ENCODE results near the gene ASCC1. TPM values are rescaled to one million over a fixed set of nuclear protein-coding genes. Genes with fewer than 3 reads are reported as not detected.
"Not testable (repeated sequence)": the region's sequence is repeated elsewhere in the genome, so short reads cannot be mapped to it uniquely, and the experiment has no call there.

ASCC1 gene
- total RNA-seq, 2 experiments from 2014 or later = 16.5 to 19.0 TPM

DNA sequence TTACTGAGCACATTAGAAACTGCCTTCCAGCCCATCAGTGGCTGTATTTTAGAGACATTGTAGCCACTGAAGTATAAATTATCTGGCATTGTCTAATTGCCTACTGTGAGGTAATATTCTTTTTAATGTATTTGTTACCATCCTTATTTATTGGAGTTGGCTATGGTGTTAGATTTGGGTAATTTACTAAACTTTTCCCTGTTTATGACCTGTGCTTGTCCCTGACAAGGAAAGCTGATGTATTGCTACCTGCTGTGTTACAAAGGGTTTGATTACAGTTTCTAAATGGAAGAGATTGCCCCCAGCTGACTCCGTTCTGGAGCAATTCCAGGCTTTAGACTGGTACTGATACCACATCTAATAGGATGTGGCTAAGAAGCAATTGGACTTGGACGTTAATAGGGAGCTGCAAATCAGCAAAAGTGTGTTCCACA lies 12.3 kb upstream of the ASCC1 start:
- CTCF ChIA-PET = interaction anchor here (0.8 to 2.9 kb wide), 3 partner anchors 20 to 109 kb away, joined by 3 to 12 read pairs (median 4); no protein-coding TSS in a partner anchor
- POLR2A ChIA-PET = interaction anchor here (1.5 to 2.0 kb wide), 3 partner anchors 9 to 31 kb away, joined by 3 to 8 read pairs (median 5); partner anchors contain the start of genes ANAPC16 and ASCC1
- intact Hi-C loops (cut with DNase I, micrococcal nuclease) = no loop called here
- no peaks in the 10 kb centered on the region for H3K9me3 ChIP-seq (ENCODE audit: control insufficient read depth in 1 of 2, insufficient read depth in 1 of 2, low read length in 2 of 2)
- DNase-seq (no peak), ATAC-seq (ENCODE audit: poor library complexity) (no peak)
- H3K4me3 Mint-ChIP-seq = peak overlapping the region; percentile 13
- H3K4me1 ChIP-seq (ENCODE audit: insufficient read depth, low read length) = peaks cover 24% of the 10 kb centered on the region
- H3K27ac Mint-ChIP-seq = peak overlapping the region; percentile 74
- H3K27me3 Mint-ChIP-seq = no peaks in the 10 kb centered on the region
- H3K9me3 Mint-ChIP-seq = no peaks in the 10 kb centered on the region
- H3K36me3 Mint-ChIP-seq (ENCODE audit: low read depth) = peaks cover 67% of the 10 kb centered on the region
- no peak overlapping the region for H3K4me3 ChIP-seq (ENCODE audit: low read length)
- peaks cover 63% of the 10 kb centered on the region for H3K36me3 ChIP-seq (ENCODE audit: insufficient read depth, low read length)
- peak overlapping the region in 1 of 2 donors; percentile 14 for H3K27ac ChIP-seq (ENCODE audit: low read depth in 1 of 2, low read length in 2 of 2)
- TF ChIP-seq, protein P1, sequence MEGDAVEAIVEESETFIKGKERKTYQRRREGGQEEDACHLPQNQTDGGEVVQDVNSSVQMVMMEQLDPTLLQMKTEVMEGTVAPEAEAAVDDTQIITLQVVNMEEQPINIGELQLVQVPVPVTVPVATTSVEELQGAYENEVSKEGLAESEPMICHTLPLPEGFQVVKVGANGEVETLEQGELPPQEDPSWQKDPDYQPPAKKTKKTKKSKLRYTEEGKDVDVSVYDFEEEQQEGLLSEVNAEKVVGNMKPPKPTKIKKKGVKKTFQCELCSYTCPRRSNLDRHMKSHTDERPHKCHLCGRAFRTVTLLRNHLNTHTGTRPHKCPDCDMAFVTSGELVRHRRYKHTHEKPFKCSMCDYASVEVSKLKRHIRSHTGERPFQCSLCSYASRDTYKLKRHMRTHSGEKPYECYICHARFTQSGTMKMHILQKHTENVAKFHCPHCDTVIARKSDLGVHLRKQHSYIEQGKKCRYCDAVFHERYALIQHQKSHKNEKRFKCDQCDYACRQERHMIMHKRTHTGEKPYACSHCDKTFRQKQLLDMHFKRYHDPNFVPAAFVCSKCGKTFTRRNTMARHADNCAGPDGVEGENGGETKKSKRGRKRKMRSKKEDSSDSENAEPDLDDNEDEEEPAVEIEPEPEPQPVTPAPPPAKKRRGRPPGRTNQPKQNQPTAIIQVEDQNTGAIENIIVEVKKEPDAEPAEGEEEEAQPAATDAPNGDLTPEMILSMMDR (IDR thresholded peaks at IDR 0.05) = no peak
- peaks cover 58% of the 10 kb centered on the region for H3K4me1 Mint-ChIP-seq (ENCODE audit: low read depth)
- H3K27me3 ChIP-seq (ENCODE audit: control insufficient read depth in 1 of 2, insufficient read depth in 2 of 2, low read length in 2 of 2) = no peaks in the 10 kb centered on the region

DNA sequence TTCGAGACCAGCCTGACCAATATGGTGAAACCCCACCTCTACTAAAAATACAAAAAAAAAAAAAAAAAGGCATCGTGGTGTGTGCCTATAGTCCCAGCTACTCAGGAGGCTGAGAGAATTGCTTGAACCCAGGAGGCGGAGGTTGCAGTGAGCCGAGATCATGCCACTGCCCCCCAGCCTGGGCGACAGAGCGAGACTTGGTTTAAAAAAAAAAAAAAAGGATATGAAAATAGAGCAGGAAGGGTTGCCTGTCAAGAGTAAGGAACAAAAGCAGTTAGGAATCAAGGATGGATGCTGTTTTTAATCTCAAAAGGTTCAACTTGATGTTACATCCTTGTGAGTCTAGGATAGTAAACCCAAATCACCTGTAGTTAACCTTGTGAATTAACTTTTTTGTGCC lies 11.8 kb upstream of the ASCC1 start:
- Histone ChIP-seq H3K4me1 (ENCODE audit: insufficient read depth, low read length) (peaks cover 29% of the 10 kb centered on the region), H3K36me3 (ENCODE audit: insufficient read depth, low read length) (peaks cover 59% of the 10 kb centered on the region), H3K9me3 (ENCODE audit: control insufficient read depth in 1 of 2, insufficient read depth in 1 of 2, low read length in 2 of 2) (no peaks in the 10 kb centered on the region), H3K27me3 (ENCODE audit: control insufficient read depth in 1 of 2, insufficient read depth in 2 of 2, low read length in 2 of 2) (no peaks in the 10 kb centered on the region), H3K27ac (ENCODE audit: low read depth in 1 of 2, low read length in 2 of 2) (no peak overlapping the region), H3K4me3 (ENCODE audit: low read length) (no peak overlapping the region)
- Mint-ChIP-seq H3K27ac (peak overlapping the region; percentile 74), H3K36me3 (ENCODE audit: low read depth) (peaks cover 66% of the 10 kb centered on the region), H3K27me3 (no peaks in the 10 kb centered on the region), H3K4me3 (no peak overlapping the region), H3K9me3 (no peaks in the 10 kb centered on the region), H3K4me1 (ENCODE audit: low read depth) (peaks cover 58% of the 10 kb centered on the region)
- POLR2A ChIA-PET = no interaction called here
- ATAC-seq (ENCODE audit: poor library complexity) (no peak), DNase-seq (no peak)
- TF ChIP-seq, protein P1 (IDR thresholded peaks at IDR 0.05) = no peak
- intact Hi-C loops (cut with DNase I, micrococcal nuclease) = loop anchor here in 1 of 2 experiments (2.0 kb wide), 1 partner anchor 109 kb away; no protein-coding TSS in a partner anchor
- CTCF ChIA-PET = interaction anchor here (0.8 to 2.9 kb wide), 2 partner anchors 102 to 109 kb away, joined by 4 to 12 read pairs; no protein-coding TSS in a partner anchor

DNA sequence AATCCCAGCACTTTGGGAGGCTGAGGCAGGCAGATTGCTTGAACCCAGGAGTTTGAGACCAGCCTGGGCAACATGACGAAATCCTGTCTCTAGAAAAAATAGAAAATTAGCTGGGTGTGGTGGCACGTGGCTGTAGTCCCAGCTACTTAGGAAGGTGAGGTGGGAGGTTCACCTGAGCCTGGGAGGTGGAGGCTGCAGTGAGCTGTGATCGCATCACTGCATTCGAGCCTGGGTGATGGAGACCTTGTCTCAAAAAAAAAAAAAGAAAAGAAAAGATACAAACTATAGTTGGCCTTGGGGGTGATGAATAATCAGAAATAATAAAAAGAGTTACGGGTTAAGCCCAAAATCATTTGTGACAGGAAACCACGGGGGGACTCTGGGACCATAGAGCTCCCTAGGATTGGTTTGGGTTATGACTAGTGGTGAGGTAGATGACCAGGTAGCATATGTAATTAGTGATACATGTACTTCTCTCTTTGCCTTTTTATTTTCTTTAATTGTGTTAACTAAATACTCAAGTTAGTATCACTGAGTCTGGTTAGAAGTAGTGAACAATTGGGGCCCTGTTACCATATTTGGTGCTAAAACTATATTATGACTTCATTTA lies 10.4 kb upstream of the ASCC1 start:
- Histone ChIP-seq H3K4me1 (ENCODE audit: insufficient read depth, low read length) (peaks cover 34% of the 10 kb centered on the region), H3K27me3 (ENCODE audit: control insufficient read depth in 1 of 2, insufficient read depth in 2 of 2, low read length in 2 of 2) (no peaks in the 10 kb centered on the region), H3K27ac (ENCODE audit: low read depth in 1 of 2, low read length in 2 of 2) (no peak overlapping the region), H3K9me3 (ENCODE audit: control insufficient read depth in 1 of 2, insufficient read depth in 1 of 2, low read length in 2 of 2) (no peaks in the 10 kb centered on the region), H3K36me3 (ENCODE audit: insufficient read depth, low read length) (peaks cover 58% of the 10 kb centered on the region), H3K4me3 (ENCODE audit: low read length) (no peak overlapping the region)
- ATAC-seq (ENCODE audit: poor library complexity) (no peak), DNase-seq (no peak)
- ChIA-PET POLR2A (interaction anchor here (1.5 to 2.0 kb wide), 3 partner anchors 10 to 71 kb away, joined by 3 to 8 read pairs (median 3); no protein-coding TSS in a partner anchor), CTCF (interaction anchor here (1.1 to 1.9 kb wide), 3 partner anchors 34 to 178 kb away, joined by 3 to 5 read pairs (median 4); no protein-coding TSS in a partner anchor)
- intact Hi-C loops (cut with DNase I, micrococcal nuclease) = loop anchor here in 1 of 2 experiments (2.0 kb wide), 1 partner anchor 110 kb away; no protein-coding TSS in a partner anchor
- Mint-ChIP-seq H3K4me3 (no peak overlapping the region), H3K9me3 (no peaks in the 10 kb centered on the region), H3K27me3 (no peaks in the 10 kb centered on the region), H3K4me1 (ENCODE audit: low read depth) (peaks cover 61% of the 10 kb centered on the region), H3K27ac (peak overlapping the region; percentile 74), H3K36me3 (ENCODE audit: low read depth) (peaks cover 66% of the 10 kb centered on the region)
- TF ChIP-seq, protein P1 (IDR thresholded peaks at IDR 0.05) = no peak

DNA sequence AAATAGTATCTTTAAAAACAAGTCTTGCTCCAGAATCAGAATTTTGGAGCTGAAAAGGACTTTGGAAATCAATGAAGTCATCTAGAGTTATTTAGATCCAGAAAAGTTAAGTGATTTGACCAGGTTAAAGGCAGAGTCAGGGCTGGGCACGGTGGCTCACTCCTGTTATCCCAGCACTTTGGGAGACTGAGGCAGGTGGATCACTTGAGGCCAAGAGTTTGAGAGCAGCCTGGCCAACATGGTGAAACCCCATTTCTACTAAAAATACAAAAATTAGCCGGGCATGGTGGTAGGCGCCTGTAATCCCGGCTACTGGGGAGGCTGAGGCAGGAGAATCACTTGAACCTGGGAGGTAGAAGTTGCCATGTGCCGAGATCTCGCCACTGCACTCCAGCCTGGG lies 8.1 kb upstream of the ASCC1 start:
- peaks cover 60% of the 10 kb centered on the region for H3K36me3 Mint-ChIP-seq (ENCODE audit: low read depth)
- intact Hi-C loops (cut with DNase I, micrococcal nuclease) = loop anchor here (2.0 to 5.0 kb wide), 4 partner anchors 152 to 327 kb away; no protein-coding TSS in a partner anchor
- DNase-seq; H3K4me3 ChIP-seq (ENCODE audit: low read length); H3K27me3 Mint-ChIP-seq; ATAC-seq (ENCODE audit: poor library complexity); H3K9me3 ChIP-seq (ENCODE audit: control insufficient read depth in 1 of 2, insufficient read depth in 1 of 2, low read length in 2 of 2); H3K27ac ChIP-seq (ENCODE audit: low read depth in 1 of 2, low read length in 2 of 2); H3K27me3 ChIP-seq (ENCODE audit: control insufficient read depth in 1 of 2, insufficient read depth in 2 of 2, low read length in 2 of 2); H3K9me3 Mint-ChIP-seq: not testable (repeated sequence)
- Histone ChIP-seq H3K4me1 (ENCODE audit: insufficient read depth, low read length) (peaks cover 41% of the 10 kb centered on the region), H3K36me3 (ENCODE audit: insufficient read depth, low read length) (peaks cover 57% of the 10 kb centered on the region)
- H3K4me1 Mint-ChIP-seq (ENCODE audit: low read depth) = peaks cover 54% of the 10 kb centered on the region
- POLR2A ChIA-PET = interaction anchor here (0.6 to 1.6 kb wide), 7 partner anchors 9 to 838 kb away, joined by 3 to 6 read pairs (median 4); partner anchors contain the start of genes ANAPC16 and ASCC1
- CTCF ChIA-PET = interaction anchor here (1.0 to 2.1 kb wide), 5 partner anchors 51 to 328 kb away, joined by 3 to 13 read pairs (median 4); no protein-coding TSS in a partner anchor
- H3K27ac Mint-ChIP-seq = peak overlapping the region; percentile 53
- peak overlapping the region; percentile 7 for H3K4me3 Mint-ChIP-seq
